Ovary (tissue), 3 donors: ENCODE measurements around the gene PRM1.

Experiments
- EP300 ChIP-seq: sonication (generic); formaldehyde crosslinking; IDR thresholded peaks from one replicate; pipeline ENCODE4 v1.6.1; 2017; ENCODE audit warnings: antibody characterized with exemption
- TF ChIP-seq, protein P1 (sequence below), 3 donors: fragments of 450-650 bp in 2 of 3; fragments of 200-600 bp in 1 of 3; IDR thresholded peaks; one replicate each; pipeline versions ENCODE4 v1.5.1 to v1.8.0; 2016 to 2022; ENCODE audit warnings: antibody characterized with exemption in 3 of 3, mild to moderate bottlenecking in 1 of 3
- donor health status: DM: no; HTN: no; CAD: no.

DNA sequence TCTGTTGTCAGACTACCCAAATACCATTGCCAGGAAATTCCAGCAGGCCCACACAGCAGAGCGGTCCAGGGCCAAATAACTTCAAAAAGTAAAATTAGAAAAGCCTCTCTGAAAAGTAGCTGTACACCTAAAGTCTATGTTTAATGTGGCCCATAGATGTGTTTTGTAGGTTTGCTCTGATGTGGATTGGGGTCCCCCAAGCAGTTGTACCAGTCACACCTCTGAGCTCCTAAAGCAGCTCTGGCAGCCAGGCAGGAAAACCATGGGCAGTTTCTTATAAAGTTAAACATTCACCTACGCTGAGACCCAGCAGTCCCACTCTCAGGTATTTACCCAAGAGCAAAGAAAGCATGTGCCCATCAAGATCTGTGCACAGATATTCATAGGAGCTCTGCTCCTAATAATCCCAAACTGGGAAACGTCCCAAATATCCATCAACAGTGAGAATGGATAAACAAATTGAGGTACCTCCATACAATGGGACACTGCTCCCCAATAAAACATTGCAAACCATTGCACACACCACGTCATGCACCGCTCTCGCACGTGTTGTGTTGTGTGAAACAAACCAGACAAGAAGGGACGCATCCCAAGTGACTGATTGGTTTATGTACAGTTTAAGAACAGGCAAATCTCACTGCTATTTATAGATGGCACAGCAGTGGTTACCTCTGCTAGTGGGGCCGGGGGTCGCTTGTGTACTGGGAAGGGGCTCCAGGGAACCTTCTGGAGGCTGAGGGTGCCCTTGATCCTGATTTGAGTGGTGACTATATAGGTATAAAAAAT, 15.8 kb upstream of the PRM1 start:
- TF ChIP-seq, protein P1, sequence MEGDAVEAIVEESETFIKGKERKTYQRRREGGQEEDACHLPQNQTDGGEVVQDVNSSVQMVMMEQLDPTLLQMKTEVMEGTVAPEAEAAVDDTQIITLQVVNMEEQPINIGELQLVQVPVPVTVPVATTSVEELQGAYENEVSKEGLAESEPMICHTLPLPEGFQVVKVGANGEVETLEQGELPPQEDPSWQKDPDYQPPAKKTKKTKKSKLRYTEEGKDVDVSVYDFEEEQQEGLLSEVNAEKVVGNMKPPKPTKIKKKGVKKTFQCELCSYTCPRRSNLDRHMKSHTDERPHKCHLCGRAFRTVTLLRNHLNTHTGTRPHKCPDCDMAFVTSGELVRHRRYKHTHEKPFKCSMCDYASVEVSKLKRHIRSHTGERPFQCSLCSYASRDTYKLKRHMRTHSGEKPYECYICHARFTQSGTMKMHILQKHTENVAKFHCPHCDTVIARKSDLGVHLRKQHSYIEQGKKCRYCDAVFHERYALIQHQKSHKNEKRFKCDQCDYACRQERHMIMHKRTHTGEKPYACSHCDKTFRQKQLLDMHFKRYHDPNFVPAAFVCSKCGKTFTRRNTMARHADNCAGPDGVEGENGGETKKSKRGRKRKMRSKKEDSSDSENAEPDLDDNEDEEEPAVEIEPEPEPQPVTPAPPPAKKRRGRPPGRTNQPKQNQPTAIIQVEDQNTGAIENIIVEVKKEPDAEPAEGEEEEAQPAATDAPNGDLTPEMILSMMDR (IDR thresholded peaks at IDR 0.05) = no peak
- no peak for TF ChIP-seq EP300
